NOMO-1 (cell line): Measurements from ENCODE around the gene FLT3.

Experiments
- DNase-seq, 2 experiments: peaks; one replicate each; lab custom pipeline; 2025; ENCODE audit not compliant: unreplicated experiment in 2 of 2; lab: John Stamatoyannopoulos, UW

Gene FLT3

DNA sequence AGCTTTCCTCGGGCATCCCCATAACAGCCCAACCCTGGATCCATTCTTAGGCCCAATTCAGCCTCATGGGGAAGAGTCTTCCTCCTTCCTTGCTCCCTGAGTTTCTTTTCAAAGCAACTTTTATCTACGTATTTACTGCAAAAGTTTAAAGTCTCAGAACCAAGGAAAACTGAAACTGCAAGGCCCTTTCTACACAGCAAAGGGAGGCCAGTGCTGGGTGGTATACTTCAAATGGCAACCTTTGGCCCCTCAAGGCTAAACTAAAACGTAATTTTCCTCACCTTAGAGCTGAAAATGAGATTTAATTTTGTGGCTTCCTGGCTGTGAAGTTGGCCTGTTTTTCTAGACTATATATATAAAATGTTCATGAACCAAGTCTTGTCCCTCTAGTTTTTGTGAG lies 136.9 kb downstream of the FLT3 start:
- DNase-seq: no peak

DNA sequence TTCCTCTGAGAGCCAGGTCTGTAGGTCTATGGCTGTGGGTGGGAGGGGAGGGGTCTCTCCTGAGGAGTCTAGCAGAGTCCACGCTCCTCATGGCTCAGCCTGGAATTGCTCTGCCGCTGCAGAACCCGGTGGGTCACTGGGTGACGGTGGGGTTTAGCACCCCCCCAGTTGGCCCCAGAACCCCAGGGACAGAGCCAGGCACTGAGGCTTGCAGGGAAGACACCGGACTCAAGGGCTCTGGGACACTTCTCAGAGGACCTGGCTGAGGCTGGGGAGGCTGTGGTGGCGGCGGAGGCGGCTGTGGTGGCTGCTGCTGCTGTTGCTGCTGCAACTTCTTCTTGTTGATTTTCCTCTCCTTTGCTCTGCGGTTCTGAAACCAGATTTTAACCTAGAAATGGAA lies 137.4 kb downstream of the FLT3 start:
- no peak for DNase-seq

DNA sequence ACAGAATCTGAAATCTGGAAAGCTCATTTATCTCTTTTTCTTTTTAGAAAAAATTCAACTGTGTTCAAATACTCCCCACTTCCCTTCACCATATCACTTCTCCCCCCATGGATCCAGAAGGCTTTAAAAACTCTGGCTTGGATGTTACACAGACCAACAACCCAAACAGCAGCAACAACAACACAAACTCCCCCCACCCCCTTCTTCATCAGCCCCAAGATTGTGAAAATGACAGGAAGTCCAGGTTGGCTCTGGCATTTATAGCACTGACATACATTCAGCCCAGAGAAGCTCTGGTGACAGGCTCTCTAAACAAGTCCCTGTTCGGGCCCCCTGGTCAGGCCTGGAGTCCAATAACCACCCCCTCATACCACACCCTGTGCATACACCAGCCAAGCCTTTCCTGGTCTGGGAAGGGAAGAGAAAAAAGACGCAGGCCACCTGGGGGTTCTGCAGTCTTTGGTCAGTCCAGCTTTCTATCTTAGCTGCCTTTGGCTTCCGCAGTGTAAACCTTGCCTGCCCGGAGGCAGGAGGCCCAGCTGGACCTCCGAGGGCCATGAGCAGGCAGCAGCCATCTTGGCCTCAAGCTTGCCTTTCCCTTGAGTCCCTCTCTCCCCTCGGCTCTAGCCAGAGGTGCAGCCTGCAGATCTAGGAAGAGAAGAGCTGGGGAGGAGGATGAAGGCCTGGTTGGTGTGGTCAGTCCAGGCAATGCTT lies 138.1 kb downstream of the FLT3 start:
- DNase-seq: no peak

DNA sequence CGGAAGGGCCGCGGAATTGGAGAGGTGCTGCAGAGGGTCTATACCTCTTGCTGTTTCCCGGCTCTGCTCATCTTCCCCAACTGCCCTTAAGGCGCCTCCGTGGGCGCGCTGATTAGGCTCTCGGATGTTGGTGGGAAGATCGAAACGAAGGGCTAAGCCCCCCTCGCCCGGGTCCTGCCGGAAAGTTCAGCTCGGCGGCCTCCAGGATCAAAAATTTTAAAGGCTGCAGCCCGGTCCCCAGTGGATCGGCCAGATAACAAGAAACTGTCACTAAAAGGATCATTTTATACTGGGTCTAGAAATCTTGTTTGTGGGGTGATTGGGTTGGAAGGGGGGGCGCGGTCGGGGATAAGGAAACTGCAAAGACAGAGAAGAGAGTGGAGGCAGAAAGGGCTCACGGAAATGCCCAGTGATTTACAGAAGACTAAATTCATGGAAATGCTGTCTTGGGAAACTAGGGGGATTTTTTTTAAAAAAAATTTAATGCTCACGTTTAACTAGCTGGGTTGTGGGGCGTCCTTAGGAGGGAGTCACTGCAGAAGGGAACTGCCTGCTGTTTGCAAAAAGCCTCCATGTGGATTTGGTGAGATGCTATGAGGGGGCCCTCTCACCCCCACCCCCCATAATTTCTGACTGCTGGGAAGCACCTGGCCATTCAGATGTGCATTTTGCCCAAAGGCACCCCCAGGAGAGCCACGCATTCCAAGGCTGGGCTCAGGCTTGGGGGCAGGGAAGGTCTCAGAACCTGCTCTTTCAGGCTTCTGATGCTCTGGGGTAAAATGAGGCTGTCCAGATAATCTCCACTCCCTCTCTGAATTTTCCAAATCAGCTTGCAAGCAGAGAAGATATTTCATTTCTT lies 138.9 kb downstream of the FLT3 start:
- DNase-seq: no peak

DNA sequence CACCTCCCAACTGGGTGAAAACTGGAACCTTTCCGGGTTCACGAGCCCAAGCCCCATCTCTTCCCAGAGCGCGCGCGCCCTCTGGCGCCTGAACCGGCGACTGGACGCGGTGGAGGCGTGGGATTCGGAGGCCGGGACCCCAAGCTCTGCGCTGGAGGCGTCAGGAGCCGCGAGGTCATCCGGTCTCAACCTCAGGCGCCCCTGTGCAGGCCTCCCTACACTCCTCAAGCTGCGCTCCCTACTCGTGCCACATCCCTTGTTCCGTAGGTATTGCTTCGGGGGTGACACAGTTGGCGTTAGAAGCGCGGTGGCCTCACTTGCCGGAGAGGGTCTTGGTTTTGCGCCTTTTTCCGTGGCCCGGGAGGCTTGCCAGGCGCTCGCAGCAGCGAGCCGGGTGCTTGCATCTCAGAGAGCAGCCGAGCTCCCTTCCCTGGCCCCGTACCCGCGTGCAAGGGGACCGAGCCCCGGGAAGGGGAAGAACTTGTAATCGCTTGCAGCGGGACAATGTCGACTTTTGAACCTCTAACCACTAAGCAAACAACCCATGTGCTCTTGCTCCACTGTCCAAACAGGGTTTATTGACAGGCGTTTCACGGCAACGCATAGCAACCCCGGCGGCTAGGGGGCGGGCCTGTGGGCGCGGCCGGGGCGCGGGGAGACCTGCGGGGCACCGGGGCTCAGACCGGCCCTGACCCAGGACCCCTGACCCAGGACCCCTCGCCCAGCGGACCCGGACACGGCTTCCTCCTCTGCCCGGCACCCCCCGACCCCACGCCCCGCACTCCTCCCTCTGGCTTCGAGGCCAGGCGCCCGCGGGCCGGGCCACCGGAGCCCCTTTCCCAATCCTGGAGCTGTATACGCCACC lies 139.8 kb downstream of the FLT3 start:
- DNase-seq: peak; percentile 75 to 88

DNA sequence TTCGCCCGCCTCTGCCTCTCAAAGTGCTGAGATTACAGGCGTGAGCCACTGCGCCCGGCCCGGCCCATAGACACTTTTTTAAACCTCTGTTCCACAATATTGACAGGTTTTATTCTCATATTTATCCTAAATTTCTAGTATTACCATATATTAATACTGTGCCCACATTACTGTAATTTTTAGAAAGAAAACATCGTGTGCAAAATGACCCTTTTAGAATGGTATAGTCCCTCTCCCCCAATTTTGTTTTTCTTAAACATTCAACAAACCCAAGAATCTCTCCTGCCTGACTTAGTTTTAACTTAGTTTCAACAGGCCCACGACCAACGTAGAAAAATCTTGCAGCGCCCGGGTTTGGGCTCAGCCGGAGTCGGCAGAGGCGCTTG lies 140.4 kb downstream of the FLT3 start:
- no peak for DNase-seq

DNA sequence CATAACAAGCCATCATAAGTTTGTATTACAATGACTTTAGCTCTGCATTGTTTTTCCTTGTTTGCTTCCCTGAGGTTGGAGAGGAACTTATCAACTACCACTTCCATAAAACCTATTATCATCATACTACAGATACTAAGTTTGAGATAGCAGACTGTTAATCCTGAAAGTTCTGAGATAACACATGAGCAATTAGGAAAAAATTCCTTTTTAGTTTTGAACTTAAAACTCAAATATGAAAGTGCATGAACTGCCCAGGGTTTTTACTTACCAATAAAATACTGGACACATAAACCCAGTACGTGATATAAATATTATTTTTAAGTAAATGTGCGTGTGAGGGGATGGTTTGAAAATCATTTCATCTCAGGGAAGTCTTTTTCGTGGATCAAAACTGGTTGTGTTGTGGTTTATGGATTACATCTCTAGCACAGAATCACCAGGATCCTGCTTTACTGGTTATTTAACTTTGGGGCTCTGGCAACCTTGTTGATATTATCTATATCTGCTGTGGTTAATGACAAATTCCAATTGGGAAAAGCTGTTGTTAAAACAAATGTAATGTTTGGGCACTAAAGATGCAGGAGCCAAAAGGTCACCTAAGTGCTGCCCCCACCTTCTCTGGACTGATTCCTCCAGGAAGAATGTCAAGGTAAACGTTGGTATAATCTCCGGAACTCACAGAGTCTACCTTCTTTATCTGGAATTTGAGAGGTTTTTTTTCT lies 143.6 kb downstream of the FLT3 start:
- no peak for DNase-seq

DNA sequence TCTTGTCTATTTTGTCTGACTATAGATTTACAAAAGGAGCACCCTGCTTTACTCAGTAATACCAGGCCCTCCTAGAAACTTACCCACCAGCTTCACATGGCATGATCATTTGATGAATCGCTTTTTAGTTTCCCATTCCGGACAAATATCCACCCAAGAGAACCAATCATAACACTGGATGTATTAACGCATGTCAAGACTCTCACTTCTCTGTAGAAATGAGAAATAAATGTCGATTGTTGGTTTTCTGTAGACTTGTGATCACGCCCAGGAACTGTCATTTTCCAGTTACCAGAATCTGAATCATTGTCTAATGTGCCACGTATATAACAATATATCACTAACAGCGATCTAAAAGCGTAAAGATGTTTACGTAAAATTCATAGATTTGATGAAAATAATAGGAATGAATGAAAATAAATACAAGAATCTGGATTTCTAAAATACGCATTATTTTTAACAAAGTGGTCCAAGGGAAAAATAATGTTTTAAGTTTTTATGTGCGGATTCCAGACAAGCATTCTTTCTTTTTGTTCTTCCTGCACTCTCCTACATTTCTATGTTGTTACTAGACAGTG lies 145.3 kb downstream of the FLT3 start:
- DNase-seq: no peak

DNA sequence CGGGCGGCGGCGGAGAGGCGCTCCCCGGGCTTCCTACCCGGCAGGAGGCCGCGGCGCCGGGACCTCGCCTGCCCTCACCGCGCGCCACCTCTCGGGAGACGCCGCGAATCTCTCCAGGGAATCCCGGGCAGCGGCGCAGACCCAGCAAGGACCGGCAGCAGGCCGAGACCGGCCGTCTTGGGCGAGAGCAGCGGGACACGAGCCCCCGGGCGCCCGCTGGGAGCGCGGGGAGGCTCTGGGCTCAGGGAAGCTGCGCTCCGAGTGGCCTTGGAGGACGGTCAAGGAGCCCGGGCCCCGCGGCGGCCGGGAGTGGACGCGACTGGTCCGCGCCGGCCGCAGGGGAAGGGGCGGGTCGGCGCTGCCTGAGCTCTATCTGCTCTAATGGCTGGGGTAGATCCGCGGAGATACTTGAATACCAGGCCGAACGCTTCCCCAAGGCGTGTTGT lies 145.9 kb downstream of the FLT3 start:
- DNase-seq: no peak

DNA sequence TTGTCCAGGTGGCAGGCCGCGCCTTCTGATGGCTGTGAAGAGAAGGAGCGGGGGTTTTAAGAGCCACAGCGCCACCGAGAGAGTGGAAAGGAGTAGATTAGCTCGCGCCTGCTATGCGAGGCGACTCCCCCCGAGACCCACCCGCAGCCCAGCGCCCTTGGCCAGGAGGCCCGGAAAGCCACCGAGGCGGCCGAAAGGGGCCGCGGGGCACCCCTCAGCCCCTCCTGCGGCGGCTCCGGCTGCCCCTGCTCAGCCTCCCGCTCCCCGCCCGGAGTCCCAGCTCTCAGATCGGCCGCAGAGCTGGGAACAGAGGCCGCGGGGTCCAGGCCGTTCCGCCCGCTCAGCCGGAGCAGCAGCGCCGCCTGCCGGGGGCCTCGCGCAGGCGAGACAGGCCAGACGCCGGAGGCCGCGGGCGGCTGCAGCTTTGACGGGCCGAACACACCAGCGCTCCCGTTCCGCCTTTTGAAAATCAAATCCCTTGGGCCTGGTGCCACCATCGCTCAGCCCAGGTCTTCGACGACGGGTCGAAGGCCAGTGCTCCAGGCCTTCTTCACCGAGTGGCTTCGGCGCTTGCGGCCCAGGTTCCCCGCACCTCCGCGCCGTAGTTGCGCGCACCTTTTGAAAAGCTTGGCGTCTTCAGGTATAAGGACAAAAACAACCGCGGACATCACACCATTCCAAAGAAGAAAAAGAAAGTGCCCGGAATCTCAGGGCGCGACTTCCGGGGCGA lies 146.5 kb downstream of the FLT3 start:
- DNase-seq: peak; percentile 91 to 95
